GM18858 (cell line): ENCODE measurements around the gene INSYN1.
"Not testable (repeated sequence)": the region's sequence is repeated elsewhere in the genome, so short reads cannot be mapped to it uniquely, and the experiment has no call there.

Experiments
- ATAC-seq: cut with Tn5 transposase; IDR thresholded peaks from one replicate; pipeline ENCODE4 v1.9.1; 2021; ENCODE audit not compliant: unreplicated experiment

The INSYN1 gene

DNA sequence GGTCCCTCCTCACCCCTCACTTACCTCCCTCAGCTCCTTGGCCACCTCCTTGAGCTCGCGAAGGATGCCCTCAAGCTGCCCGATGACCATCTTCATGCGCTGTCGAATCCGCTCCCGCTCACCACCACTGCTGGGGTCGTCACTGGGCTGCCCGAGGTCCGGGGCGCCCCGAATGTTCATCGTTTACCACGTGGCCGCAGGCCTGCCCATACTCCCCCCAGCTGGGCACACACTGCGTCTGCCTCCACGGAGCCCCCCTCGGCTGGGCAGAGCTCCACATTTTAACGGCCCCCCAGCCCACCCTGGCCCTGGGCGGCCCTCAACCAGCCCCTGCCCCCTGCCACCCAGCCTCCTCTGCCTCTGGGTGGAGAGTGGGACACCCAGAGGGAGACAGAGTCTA is 2.2 kb downstream of the INSYN1 start:
- no peak for ATAC-seq

DNA sequence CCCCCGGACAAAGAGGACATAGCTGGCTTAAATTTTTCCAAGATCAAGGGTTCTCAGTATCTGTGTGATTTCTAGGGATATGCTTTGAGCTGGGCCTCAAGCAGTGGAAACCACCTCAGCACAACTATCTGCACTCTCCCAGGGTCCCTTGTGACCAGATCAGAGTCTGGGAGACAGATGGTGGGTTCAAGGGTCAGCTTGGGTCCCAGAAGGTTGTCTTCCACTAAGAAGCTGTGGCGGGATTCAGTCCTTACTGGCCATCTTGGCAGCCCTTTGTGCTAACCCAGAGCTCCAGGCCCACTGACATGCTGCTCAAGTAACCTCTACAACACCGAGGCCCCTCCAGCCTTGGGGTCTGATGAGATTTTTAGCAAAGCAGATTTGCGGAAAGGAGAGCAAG is 2.7 kb downstream of the INSYN1 start:
- no peak for ATAC-seq

- no peak for ATAC-seq
Observed at GRCh38 chr15:73749971-73750370, 3.2 kb downstream of the INSYN1 start.

DNA sequence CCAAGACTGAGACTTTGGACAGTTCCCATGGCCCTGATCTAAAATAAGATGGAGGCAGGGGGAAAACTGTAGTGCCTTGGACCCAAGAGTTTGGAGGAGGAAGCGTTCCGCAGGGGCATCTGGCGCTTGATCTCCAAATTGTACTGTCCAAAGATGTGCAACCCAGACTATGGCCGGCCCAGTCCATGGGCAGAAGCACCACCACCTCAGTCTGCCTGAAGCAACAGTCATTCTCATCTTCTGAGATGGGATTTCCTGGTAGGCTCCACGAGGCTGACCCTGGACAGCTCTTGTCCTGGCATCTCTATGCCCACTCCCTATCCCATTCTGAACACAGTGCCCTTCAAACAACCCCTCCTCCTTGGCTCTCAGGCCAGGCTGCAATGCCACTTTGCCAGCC is 3.6 kb downstream of the INSYN1 start:
- ATAC-seq, result no peak

DNA sequence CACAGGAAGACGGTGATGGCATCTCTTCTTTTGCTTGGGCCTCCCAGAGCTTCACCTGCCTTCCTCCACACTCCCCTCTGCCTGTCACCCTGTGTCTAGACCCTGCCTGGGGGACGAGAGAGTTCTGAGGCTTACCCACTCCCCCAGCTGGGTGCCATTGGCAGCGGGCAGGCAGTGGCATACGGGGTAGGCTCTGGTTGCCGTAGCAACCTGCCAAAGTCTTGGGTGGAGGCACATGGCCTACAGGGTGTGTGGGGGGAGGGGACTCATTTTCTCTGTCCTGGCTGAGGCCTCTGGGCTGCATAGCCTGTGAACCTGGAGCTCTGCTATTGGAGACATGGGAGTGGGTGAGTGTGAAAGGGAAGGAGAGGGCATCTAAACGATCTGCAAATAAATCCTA is 4.4 kb downstream of the INSYN1 start:
- no peak for ATAC-seq

DNA sequence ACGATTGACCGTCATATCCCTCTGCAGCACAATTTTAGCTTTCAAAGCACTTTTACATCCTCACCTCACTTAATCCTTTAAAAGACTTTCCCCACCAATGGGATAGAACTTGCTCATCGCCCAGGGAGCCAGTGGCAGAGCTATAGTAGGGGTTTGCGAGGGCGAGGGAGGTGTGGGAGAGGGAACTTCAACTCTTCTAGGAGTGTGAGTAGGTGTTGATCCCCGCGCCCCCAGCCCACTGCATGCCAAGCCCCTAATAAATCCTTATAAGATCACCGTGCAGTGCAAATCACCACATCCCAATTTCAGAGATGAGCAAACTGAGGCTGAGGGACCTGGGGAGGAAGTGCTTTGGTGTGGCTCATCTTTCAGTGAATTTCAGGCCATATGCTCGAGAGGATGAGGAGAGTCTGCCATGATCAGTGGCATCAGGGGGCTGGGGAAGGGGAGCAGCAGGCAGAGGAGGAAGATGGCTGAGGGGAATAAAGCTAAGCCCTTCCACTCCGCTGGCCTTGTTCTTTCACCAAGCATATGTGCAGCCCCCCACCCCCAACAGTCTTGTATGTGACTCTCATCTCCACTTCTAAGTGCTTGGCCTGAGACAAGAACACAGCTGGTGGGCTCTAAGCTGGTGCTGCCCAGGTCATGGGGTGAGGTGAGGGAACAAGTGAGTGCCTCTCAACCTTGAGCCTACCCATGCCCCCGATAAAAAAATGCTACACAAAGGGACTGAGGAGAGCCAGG is 5.1 kb downstream of the INSYN1 start:
- ATAC-seq, result no peak

- no peak for ATAC-seq
Observed at GRCh38 chr15:73746883-73747282, 6.3 kb downstream of the INSYN1 start.

DNA sequence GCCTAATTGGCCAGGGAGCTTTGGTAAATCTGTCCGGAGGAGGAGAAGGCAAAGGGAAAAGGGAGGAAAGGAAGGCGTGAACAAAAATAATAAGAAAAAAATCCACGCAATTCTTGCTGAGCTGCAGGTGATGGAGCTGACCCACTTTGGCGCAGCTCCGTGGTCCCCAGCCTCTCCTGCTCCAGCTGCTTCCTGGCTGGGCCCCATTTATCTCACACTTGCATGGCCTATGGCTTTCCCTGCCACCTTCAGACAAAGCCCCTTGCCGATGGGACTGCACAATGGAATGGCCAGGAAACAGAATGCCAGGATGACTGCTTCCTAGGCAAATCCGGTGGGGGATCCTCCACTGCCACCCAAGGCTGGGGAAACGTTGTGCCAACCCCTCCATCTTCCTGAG is 6.9 kb downstream of the INSYN1 start:
- no peak for ATAC-seq

GRCh38 chr15:73745073-73745472 is 8.1 kb downstream of the INSYN1 start:
- no peak for ATAC-seq

GRCh38 chr15:73744293-73744692 is 8.9 kb downstream of the INSYN1 start:
- no peak for ATAC-seq

- ATAC-seq, result no peak
Observed at GRCh38 chr15:73741321-73741836, 11.8 kb downstream of the INSYN1 start.

DNA sequence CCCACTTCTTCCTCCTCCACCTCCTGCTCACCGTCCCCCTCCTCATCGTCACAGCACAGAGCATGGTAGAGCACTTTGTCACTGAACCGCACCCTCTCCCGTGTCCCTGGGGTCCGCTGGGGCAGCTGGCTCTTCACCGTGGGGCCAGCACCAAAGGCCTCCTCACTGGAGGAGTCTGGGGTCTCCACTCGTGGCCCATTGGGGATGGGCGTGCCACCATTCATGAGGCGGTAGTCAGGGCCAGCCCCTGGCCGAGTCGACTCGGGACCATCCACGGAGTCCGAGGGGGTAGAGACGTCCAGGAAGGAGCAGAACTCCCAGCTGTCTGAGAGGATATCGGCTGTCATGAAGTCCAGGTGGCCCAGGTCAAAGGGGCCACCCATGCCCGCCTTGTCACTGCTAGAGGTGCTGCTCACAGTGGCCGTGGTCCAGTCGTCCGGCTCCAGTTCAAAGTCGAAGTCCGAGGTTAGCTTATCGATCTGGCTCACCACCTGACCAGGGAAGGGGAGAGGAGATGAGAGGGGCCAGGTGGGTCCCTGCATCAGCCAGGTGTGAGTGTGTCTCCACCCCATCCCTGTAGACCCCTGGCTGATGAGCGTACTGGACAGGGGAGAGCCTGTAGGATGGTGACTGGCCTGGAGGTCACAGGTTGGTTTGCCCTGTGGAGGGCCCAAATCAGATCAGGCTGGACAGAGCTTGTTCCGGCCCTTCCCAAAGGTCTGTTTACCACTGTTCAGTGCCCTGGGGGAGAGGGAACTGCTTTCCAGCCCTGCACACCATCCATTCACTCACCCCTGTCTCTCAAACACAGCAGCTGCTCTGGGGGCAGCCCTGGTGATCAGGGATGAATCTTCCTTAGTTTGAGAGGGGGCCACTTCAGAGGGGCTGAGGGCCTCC is 12.8 kb downstream of the INSYN1 start:
- no peak for ATAC-seq

- no peak for ATAC-seq
Observed at GRCh38 chr15:73737535-73737934, 15.6 kb downstream of the INSYN1 start.

DNA sequence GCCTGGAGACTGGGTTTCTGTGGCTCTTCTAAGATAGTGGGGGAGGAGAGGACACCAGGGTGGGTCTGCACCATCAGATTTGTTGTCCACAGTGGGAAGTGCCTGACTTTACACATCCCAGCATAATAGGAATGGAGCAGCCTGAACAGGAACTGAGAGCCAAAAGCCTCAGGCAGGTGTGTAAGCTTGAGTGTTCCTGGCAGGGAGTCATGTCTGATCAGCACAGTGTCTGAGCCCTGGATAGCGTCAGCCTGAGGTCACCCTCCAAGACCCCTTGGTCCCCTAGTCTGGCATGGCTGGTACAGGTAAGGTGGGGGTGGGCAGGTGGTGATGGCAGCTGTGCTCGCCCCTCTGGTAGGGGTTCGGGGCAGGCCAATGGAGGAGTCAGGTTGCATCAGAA is 20.2 kb downstream of the INSYN1 start:
- ATAC-seq, result no peak

GRCh38 chr15:73732051-73732450 is 21.1 kb downstream of the INSYN1 start:
- not testable (repeated sequence) for ATAC-seq

DNA sequence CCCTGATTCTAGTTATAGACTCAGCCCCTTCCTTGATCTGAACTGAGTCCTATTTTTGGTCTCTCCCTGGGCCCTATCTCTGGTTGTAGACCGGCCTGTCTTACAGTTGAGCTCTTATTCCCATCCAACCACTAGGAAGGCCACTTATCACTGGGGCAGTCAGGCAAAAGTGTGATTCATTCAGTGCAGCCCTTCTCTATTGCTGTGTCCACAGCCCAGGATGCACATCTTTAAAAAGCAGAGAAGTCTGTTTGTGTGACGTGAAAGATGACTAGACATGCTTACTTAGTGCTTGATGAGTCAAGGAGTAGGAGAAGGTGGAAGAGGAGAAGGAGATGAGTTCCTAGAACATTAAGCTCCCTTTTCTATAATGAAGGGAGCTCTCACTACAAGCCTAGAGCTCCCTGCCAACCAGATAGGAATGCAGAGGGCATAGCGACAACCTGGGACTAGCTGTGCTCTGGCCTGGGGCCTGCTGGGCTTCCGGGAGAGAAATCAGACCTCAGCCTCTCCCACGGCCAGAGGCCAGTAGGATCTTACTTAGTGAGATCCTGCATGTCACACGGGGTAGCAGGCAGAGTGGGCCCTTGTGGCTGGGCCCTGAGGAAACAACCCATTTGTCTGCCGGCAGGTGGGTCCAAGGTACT is 25.7 kb downstream of the INSYN1 start:
- no peak for ATAC-seq

GRCh38 chr15:73724212-73724611 is 28.9 kb downstream of the INSYN1 start:
- ATAC-seq, result no peak

DNA sequence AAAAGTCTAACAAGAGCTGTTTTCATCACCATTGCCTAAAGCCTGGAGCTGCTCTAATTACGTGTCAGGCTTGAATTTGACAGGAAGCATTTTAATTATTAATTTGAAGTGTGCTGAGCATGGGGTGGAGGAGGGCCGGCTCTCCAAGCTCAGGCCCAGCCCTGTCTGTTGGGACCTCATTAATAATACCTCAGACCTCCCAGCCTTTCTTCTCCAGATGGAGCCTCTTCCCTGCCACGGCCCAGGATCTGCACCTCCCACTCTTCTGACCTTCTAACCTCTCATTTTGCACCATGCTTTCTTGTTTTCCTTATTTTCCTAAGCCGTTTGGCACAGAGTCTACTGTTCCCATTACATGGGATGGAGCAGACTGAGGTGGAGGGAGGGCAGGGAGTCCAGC is 30.0 kb downstream of the INSYN1 start:
- no peak for ATAC-seq

DNA sequence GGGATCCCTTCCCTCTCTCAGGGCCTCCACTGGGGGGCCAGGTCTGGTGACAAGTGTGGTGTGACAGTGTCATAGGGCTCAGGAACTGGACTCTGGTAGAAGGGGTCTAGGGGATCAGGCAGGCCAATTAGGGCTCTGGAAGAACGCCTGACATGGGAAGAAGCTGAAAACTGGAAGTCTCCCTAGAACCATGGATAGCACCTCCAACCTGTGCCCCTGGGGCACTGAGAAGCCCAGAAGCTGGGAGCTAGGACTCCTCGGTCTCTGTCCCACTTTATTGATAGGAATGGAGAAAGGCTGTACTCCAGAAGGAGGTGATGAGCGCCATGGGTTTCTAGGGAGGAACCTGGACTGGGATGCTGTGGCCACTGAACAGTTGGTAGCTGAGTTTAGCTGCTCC is 30.7 kb downstream of the INSYN1 start:
- ATAC-seq, result no peak

GRCh38 chr15:73718694-73719093 is 34.5 kb downstream of the INSYN1 start:
- no peak for ATAC-seq

GRCh38 chr15:73717802-73718201 is 35.3 kb downstream of the INSYN1 start:
- ATAC-seq, result no peak

DNA sequence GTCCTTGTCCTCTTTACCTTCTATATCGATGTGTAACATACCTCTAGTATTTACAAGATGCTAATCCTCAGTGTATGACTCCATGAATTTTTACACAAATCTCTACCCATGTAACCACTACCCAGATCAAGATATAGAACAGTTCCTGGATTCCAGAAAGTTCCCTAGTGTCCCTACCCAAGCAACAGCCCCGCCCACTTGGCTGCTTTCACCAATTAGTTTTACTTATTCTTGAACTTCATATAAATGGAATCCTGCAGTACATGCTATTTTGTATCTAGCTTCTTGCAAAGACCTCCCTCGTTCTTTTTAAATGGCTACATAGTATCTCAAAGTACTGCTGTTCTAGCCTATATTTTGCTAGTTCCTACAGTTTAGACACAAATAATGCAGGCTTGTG is 35.9 kb downstream of the INSYN1 start:
- ATAC-seq, result no peak
